HL-60 (cell line): ENCODE measurements around the gene DCLK2.

ENCODE experiments used
- GABPA ChIP-seq: IDR thresholded peaks from 2 replicates; pipeline ENCODE4 v1.6.1; 2012; ENCODE audit warnings: low read depth
- POLR2AphosphoS5 ChIP-seq: IDR thresholded peaks from 2 replicates; pipeline ENCODE4 v1.6.1; 2012; ENCODE audit warnings: low read depth
- SPI1 ChIP-seq: IDR thresholded peaks from 2 replicates; pipeline ENCODE4 v1.6.1; 2012; ENCODE audit warnings: low read depth, mild to moderate bottlenecking, borderline replicate concordance
- TF ChIP-seq, protein P1 (sequence below): IDR thresholded peaks from one replicate; pipeline ENCODE4 v1.5.1; 2011; ENCODE audit warnings: low read length, control low read depth, inconsistent platforms; ENCODE audit not compliant: insufficient read depth
- TF ChIP-seq, protein P2 (sequence below): IDR thresholded peaks from 2 replicates; pipeline ENCODE4 v1.6.1; 2012; ENCODE audit warnings: low read depth; ENCODE audit not compliant: insufficient replicate concordance

DNA sequence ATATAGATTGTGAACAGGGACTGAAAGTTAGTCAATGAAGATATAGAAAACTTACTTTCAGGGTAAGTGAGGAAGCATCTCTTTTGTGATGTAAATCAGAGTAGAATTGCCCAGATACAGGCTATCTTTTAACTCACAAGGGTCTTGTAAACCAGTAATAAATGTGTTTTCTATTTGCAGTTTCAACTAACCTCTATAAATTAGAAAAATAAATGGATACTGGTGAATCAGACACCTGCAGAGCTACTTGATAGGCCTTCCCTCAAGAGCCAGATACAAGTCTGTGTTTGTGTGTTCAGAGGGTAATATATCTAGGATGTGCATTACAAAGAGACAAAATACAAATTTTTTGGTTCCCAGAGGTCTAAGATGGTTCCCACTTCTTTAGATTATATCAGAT, 82.9 kb downstream of the DCLK2 start:
- TF ChIP-seq, protein P1, sequence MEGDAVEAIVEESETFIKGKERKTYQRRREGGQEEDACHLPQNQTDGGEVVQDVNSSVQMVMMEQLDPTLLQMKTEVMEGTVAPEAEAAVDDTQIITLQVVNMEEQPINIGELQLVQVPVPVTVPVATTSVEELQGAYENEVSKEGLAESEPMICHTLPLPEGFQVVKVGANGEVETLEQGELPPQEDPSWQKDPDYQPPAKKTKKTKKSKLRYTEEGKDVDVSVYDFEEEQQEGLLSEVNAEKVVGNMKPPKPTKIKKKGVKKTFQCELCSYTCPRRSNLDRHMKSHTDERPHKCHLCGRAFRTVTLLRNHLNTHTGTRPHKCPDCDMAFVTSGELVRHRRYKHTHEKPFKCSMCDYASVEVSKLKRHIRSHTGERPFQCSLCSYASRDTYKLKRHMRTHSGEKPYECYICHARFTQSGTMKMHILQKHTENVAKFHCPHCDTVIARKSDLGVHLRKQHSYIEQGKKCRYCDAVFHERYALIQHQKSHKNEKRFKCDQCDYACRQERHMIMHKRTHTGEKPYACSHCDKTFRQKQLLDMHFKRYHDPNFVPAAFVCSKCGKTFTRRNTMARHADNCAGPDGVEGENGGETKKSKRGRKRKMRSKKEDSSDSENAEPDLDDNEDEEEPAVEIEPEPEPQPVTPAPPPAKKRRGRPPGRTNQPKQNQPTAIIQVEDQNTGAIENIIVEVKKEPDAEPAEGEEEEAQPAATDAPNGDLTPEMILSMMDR = no peak
- TF ChIP-seq, protein P2, sequence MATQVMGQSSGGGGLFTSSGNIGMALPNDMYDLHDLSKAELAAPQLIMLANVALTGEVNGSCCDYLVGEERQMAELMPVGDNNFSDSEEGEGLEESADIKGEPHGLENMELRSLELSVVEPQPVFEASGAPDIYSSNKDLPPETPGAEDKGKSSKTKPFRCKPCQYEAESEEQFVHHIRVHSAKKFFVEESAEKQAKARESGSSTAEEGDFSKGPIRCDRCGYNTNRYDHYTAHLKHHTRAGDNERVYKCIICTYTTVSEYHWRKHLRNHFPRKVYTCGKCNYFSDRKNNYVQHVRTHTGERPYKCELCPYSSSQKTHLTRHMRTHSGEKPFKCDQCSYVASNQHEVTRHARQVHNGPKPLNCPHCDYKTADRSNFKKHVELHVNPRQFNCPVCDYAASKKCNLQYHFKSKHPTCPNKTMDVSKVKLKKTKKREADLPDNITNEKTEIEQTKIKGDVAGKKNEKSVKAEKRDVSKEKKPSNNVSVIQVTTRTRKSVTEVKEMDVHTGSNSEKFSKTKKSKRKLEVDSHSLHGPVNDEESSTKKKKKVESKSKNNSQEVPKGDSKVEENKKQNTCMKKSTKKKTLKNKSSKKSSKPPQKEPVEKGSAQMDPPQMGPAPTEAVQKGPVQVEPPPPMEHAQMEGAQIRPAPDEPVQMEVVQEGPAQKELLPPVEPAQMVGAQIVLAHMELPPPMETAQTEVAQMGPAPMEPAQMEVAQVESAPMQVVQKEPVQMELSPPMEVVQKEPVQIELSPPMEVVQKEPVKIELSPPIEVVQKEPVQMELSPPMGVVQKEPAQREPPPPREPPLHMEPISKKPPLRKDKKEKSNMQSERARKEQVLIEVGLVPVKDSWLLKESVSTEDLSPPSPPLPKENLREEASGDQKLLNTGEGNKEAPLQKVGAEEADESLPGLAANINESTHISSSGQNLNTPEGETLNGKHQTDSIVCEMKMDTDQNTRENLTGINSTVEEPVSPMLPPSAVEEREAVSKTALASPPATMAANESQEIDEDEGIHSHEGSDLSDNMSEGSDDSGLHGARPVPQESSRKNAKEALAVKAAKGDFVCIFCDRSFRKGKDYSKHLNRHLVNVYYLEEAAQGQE = no peak
- no peak for TF ChIP-seq POLR2AphosphoS5
- no peak for TF ChIP-seq GABPA
- TF ChIP-seq SPI1 = no peak
